ENCODE data around the gene MALRD1.

- TF ChIP-seq, protein P1, sequence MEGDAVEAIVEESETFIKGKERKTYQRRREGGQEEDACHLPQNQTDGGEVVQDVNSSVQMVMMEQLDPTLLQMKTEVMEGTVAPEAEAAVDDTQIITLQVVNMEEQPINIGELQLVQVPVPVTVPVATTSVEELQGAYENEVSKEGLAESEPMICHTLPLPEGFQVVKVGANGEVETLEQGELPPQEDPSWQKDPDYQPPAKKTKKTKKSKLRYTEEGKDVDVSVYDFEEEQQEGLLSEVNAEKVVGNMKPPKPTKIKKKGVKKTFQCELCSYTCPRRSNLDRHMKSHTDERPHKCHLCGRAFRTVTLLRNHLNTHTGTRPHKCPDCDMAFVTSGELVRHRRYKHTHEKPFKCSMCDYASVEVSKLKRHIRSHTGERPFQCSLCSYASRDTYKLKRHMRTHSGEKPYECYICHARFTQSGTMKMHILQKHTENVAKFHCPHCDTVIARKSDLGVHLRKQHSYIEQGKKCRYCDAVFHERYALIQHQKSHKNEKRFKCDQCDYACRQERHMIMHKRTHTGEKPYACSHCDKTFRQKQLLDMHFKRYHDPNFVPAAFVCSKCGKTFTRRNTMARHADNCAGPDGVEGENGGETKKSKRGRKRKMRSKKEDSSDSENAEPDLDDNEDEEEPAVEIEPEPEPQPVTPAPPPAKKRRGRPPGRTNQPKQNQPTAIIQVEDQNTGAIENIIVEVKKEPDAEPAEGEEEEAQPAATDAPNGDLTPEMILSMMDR (conservative IDR thresholded peaks at IDR 0.05 in 1 of 2, IDR thresholded peaks at IDR 0.05 in 1 of 2; ENCODE audit: low read depth in 1 of 2, low read length in 2 of 2) = no peak
- TF ChIP-seq EZH2 (IDR thresholded peaks at IDR 0.05; ENCODE audit: low read length, missing control alignments) = no peak
Observed at GRCh38 chr10:19449860-19450259, 401.3 kb downstream of the MALRD1 start.

Measured in fibroblast of lung (primary cell).